NCI-H345 (cell line): ENCODE results near the gene SLC24A3.

Experiments used
- DNase-seq: peaks from one replicate; lab custom pipeline; 2025; lab: John Stamatoyannopoulos, UW

SLC24A3 gene

GRCh38 chr20:19599200-19599599 is 386.8 kb downstream of the SLC24A3 start:
- DNase-seq, result no peak

- DNase-seq, result no peak
These were observed 387.6 kb downstream of the SLC24A3 start for GRCh38 chr20:19600042-19600441.

GRCh38 chr20:19601126-19601810 is 388.8 kb downstream of the SLC24A3 start:
- no peak for DNase-seq

GRCh38 chr20:19602675-19603375 is 390.4 kb downstream of the SLC24A3 start:
- DNase-seq, result no peak

GRCh38 chr20:19603376-19603750 is 390.9 kb downstream of the SLC24A3 start:
- peak; percentile 79 for DNase-seq

- DNase-seq, result no peak
These were observed 393.5 kb downstream of the SLC24A3 start for GRCh38 chr20:19605786-19606485.

- no peak for DNase-seq
These were observed 397.3 kb downstream of the SLC24A3 start for GRCh38 chr20:19609642-19610223.

- no peak for DNase-seq
These were observed 403.2 kb downstream of the SLC24A3 start for GRCh38 chr20:19615629-19616028.

- DNase-seq, result no peak
These were observed 403.6 kb downstream of the SLC24A3 start for GRCh38 chr20:19616081-19616480.

GRCh38 chr20:19616620-19617019 is 404.2 kb downstream of the SLC24A3 start:
- no peak for DNase-seq

GRCh38 chr20:19617256-19617655 is 404.8 kb downstream of the SLC24A3 start:
- DNase-seq, result no peak

- DNase-seq, result no peak
These were observed 406.3 kb downstream of the SLC24A3 start for GRCh38 chr20:19618711-19619110.

GRCh38 chr20:19619904-19620430 is 407.5 kb downstream of the SLC24A3 start:
- DNase-seq, result no peak

- DNase-seq, result no peak
These were observed 408.0 kb downstream of the SLC24A3 start for GRCh38 chr20:19620446-19620845.

GRCh38 chr20:19621072-19621471 is 408.6 kb downstream of the SLC24A3 start:
- DNase-seq, result no peak

- no peak for DNase-seq
These were observed 412.0 kb downstream of the SLC24A3 start for GRCh38 chr20:19624221-19624965.

GRCh38 chr20:19625426-19625825 is 413.0 kb downstream of the SLC24A3 start:
- no peak for DNase-seq

GRCh38 chr20:19626896-19627295 is 414.5 kb downstream of the SLC24A3 start:
- no peak for DNase-seq

- DNase-seq, result peak; percentile 49
These were observed 416.2 kb downstream of the SLC24A3 start for GRCh38 chr20:19628570-19629134.

- no peak for DNase-seq
These were observed 419.0 kb downstream of the SLC24A3 start for GRCh38 chr20:19631410-19631809.

- no peak for DNase-seq
These were observed 421.5 kb downstream of the SLC24A3 start for GRCh38 chr20:19633985-19634384.
